MM.1S (cell line): Measurements from ENCODE around the gene PGR.

Experiments used
- CTCF ChIP-seq: fragments of 300-600 bp; sonication (generic); IDR thresholded peaks from 2 replicates; pipeline ENCODE4 v1.5.1; 2016; ENCODE audit warnings: antibody characterized with exemption, low read length, mixed read lengths
- EZH2 ChIP-seq: fragments of 300-600 bp; sonication (generic); optimal IDR thresholded peaks from 2 replicates; pipeline ENCODE3; 2017; ENCODE audit warnings: low read depth, mild to moderate bottlenecking, antibody characterized with exemption, low read length, mixed read lengths

- TF ChIP-seq EZH2 (no peak), CTCF (no peak)
Measured at GRCh38 chr11:101166038-101166437, 36.4 kb upstream of the PGR start.
